ENCODE results near the gene IFRD2. TPM values are rescaled to one million over a fixed set of nuclear protein-coding genes. Genes with fewer than 3 reads are reported as not detected.
"Not testable (repeated sequence)": the region's sequence is repeated elsewhere in the genome, so short reads cannot be mapped to it uniquely, and the experiment has no call there.

Gene IFRD2
- total RNA-seq, 1 donor from 2014 or later: 233 TPM

DNA sequence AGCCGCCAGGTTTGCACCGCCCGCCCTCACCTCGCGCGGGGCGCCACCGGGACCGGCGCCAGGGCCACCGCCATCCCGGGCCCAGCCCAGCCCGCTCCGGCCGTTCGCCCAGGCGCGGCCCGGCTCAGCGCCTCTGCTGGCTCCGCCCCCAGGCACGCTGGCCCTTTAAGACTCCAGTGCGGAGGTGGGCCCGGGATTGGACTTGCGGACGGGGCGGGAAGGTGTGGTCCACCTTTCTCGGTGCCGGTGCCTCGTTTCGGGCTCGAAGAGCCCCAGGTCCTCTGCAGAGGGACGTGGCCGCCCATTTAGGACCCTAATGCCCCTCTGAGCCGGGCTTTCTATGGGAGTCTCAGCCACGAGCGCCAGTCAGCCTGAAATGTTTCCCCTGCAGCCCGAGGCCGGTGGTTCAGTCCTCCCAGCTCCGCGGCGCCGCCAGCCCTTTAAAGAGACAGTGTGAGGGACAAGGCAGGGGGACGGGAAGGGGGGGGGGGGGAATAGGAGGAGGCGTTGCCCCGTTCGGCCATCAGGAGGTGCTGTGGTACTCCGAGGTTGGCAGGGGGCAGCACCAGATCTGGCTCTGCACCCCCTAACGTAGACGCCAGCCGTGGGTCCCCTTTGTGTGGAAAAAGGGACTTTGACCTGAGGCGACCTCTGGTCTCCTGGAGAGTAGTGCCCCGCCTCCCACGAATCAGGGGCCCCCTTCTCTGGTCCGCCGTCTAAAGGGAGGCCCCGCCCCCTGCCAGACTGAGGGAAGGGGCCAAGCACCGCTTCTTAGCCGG is 29.3 kb upstream of the IFRD2 start:
- Mint-ChIP-seq H3K4me1 (peaks cover 27% of the 10 kb centered on the region), H3K27me3 (no peaks in the 10 kb centered on the region), H3K9me3 (no peaks in the 10 kb centered on the region), H3K27ac (peak overlapping the region; percentile 92), H3K4me3 (peak overlapping the region; percentile 88), H3K36me3 (ENCODE audit: low read depth) (peaks cover 21% of the 10 kb centered on the region)
- DNase-seq: peak; percentile 96
- intact Hi-C loops (cut with micrococcal nuclease): loop anchor here (1.0 to 10.0 kb wide), 4 partner anchors 16 to 1847 kb away; partner anchors contain the start of genes HYAL3 and NAA80

DNA sequence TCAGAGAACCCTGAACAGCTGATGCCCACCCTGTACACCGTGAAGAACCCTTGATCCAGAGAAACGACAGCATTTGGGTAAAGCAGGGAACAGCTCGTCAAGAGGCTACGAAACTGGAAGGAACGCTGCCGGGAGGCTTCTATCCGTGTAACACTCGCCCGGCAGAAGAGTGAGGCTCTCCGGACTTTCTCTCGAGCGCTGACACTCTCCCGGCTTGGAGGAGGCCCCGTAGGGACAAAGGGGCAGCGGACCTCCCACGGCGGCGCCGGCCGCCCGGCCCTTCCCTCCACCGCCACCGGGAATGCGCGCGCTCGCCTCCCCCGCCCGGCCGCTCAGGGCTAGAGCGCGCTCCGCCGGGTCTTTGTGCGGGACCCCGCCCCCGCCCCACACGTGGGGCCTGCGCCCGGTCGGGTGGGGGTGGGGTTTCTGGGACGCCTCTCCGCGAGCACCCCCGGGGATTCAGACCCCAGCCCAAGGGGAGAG is 28.7 kb upstream of the IFRD2 start:
- Mint-ChIP-seq H3K27me3 (no peaks in the 10 kb centered on the region), H3K4me1 (peaks cover 29% of the 10 kb centered on the region), H3K9me3 (no peaks in the 10 kb centered on the region), H3K36me3 (ENCODE audit: low read depth) (peaks cover 24% of the 10 kb centered on the region), H3K27ac (peak overlapping the region; percentile 86), H3K4me3 (peak overlapping the region; percentile 88)
- DNase-seq: peak; percentile 93
- intact Hi-C loops (cut with micrococcal nuclease): loop anchor here (1.0 to 10.0 kb wide), 4 partner anchors 16 to 1846 kb away; partner anchors contain the start of genes HYAL3 and NAA80

DNA sequence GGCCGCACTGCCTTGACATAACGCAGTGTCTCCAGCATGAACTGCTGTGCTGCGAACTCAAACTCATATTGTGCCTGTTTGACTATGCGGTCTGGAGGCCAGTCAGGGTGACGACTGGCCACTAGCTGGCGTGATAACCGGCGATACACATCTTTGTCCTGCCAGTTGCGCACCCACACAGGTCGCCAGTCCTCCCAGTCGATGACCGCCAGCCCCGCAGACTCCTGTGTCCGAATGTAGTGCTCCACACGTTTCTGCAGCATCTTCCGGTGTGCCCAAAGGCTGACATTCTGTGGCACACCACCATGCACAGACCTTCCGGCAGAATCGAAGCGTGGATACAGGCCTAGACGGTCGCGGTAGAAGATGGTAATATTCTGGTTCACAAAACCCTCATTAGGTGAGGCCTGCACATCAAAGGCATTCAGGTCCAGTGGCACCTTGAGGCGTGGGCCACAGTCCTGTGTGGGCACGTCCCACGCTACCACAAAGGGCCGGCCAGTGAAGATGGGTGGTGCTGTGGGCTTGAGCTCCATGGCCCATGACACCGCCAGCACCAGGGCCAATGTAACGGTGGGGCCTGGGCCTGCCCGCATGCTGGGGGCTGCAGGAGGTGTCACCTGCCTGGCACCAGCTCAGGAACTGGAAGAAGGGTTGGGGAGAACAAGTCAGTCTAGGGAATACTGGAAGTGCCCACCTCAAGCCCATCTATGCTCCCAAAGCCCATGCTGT is 27.8 kb upstream of the IFRD2 start:
- H3K4me1 Mint-ChIP-seq: peaks cover 32% of the 10 kb centered on the region
- peak overlapping the region; percentile 34 for H3K27ac Mint-ChIP-seq
- DNase-seq: no peak
- H3K9me3 Mint-ChIP-seq: no peaks in the 10 kb centered on the region
- intact Hi-C loops (cut with micrococcal nuclease): loop anchor here (2.0 to 10.0 kb wide), 2 partner anchors 93 to 1845 kb away; no protein-coding TSS in a partner anchor
- peaks cover 24% of the 10 kb centered on the region for H3K36me3 Mint-ChIP-seq (ENCODE audit: low read depth)
- peak overlapping the region; percentile 88 for H3K4me3 Mint-ChIP-seq
- no peaks in the 10 kb centered on the region for H3K27me3 Mint-ChIP-seq

DNA sequence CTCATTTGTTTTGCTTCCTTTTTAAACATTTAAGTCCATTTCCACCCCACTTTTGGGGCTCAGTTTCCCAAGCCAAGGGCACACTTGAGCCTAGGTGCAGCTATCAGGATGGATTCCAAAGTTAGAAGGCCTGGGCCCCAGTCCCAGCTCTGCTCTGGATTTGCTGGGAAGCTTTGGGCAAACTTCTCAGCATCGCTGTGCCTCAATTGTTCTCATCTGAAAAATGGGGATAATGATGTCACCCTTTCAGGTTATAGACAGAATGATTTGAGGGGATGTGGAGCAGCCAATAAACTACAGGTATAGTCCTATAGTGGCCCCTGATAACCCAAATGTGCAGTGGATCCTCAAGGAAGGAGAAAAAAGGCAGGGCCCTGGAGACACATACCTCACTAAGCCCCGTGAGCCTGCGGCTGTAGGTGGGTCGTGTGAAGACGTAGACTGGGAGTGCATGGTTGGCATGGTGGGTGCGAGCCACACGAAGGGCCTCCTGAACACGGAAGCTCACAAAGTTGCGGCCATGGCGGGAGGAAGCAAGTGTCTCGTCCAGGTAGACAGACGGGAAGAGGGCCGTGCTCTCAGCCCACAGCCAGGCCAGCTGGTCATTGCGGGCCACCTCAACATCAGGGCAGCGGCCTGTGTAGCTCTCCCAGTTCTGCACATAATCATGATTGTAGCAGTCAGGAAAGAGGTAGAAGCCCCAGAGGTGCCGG is 27.1 kb upstream of the IFRD2 start:
- Mint-ChIP-seq H3K4me3 (peak overlapping the region; percentile 4), H3K9me3 (no peaks in the 10 kb centered on the region), H3K27ac (no peak overlapping the region), H3K4me1 (peaks cover 30% of the 10 kb centered on the region), H3K27me3 (no peaks in the 10 kb centered on the region), H3K36me3 (ENCODE audit: low read depth) (peaks cover 20% of the 10 kb centered on the region)
- no peak for DNase-seq
- intact Hi-C loops (cut with micrococcal nuclease): no loop called here

DNA sequence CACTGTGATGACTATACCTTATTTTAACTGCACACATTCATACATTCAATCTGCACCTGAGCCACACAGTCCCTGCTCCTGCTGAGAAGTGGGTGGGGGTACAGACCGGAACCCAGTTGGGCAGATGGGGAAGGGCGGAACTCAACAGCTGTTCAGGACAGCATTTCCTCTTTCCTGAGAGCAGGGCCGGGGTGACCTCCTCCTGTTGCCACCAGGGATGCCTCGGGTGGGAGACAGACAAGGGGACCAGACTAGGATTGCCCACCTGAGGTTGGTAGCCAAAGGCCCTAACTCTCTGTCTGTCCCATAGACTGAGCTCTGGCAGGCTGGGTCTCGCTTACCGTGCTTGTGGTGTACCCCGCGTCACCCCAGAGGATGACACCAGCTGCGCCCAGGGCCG is 26.4 kb upstream of the IFRD2 start:
- DNase-seq: no peak
- H3K9me3 Mint-ChIP-seq: no peaks in the 10 kb centered on the region
- peaks cover 21% of the 10 kb centered on the region for H3K36me3 Mint-ChIP-seq (ENCODE audit: low read depth)
- peak overlapping the region; percentile 39 for H3K4me3 Mint-ChIP-seq
- H3K27ac Mint-ChIP-seq: peak overlapping the region; percentile 53
- H3K27me3 Mint-ChIP-seq: no peaks in the 10 kb centered on the region
- intact Hi-C loops (cut with micrococcal nuclease): no loop called here
- peaks cover 30% of the 10 kb centered on the region for H3K4me1 Mint-ChIP-seq

DNA sequence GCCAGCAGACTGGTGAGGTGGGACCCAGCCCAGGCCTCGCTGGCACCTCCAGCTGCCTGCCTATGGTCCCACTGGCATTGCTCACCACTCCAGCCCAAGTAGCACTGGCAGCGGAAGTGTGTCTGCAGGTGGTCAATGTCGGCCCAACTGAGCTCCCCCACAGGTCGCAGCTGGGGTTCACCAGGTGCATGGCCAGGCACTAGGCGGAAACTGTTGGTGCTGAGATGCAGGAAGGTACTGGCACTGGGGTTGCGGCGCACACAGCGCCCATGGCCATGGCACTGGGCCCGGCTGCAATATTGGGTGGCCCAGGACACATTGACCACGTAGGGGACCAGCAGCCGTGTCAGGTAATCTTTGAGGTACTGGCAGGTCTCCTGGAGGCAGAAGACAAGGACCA is 25.9 kb upstream of the IFRD2 start:
- Mint-ChIP-seq H3K27me3 (no peaks in the 10 kb centered on the region), H3K27ac (no peak overlapping the region), H3K9me3 (no peaks in the 10 kb centered on the region), H3K4me1 (peaks cover 30% of the 10 kb centered on the region), H3K36me3 (ENCODE audit: low read depth) (peaks cover 21% of the 10 kb centered on the region), H3K4me3 (no peak overlapping the region)
- no peak for DNase-seq
- intact Hi-C loops (cut with micrococcal nuclease): no loop called here

DNA sequence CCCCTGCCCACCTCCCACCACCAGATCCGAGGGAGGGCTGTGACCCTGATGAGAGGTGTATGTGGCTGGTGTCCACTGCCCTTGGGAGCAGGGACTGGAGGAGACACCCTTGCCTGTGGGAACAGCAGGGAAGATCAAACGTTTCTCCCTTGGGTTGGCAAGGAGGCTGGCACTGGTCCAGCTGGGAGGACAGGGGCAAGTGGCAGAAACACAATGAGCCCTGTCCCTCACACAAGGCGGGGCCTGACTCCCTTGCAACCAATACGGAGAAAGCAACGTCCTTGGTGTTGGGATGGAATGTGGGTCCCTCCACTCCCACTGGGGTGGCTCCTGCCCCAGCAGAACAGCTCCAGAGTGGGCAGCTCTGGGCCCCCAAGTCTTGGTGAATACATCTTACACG is 25.1 kb upstream of the IFRD2 start:
- Mint-ChIP-seq H3K9me3 (no peaks in the 10 kb centered on the region), H3K27ac (no peak overlapping the region)
- intact Hi-C loops (cut with micrococcal nuclease): no loop called here

DNA sequence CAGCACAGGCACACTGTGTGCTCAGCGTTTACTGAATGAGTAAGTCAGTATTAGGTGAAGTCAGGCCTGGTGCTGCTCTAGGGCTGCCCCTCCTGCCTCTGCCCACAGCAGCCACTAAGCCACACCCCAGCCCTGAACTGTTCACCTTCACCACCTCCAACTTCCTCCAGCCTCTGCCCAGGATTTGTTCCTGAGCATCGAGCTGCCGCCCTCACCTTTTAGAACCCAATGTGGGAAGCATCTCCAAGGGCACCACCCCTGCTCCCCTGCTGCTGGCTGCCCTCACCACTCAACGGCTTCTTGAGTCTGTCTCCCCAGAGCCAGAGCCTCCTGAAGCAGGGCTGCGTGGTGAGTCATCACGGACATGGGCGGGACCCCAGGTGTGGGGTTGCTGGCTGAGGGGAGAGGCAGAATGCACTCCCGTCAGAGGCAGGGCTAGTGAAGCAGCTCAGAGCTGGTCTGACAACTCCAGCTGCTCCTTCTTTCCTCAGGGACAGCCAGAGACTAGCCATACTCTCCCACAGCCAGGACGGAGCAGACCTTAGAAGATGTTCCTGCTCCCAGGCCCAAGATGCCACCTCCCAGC is 24.5 kb upstream of the IFRD2 start:
- intact Hi-C loops (cut with micrococcal nuclease): no loop called here
- peak; percentile 77 for DNase-seq
- Mint-ChIP-seq H3K9me3 (no peaks in the 10 kb centered on the region), H3K36me3 (ENCODE audit: low read depth) (peaks cover 21% of the 10 kb centered on the region), H3K27ac (peak overlapping the region; percentile 2), H3K4me3 (peak overlapping the region; percentile 36), H3K27me3 (no peaks in the 10 kb centered on the region), H3K4me1 (peaks cover 28% of the 10 kb centered on the region)

More for the DNA sequence above, 25.1 kb upstream of the IFRD2 start:
- Mint-ChIP-seq H3K4me1 (peaks cover 29% of the 10 kb centered on the region), H3K36me3 (ENCODE audit: low read depth) (peaks cover 21% of the 10 kb centered on the region), H3K4me3 (no peak overlapping the region), H3K27me3 (no peaks in the 10 kb centered on the region)
- no peak for DNase-seq

DNA sequence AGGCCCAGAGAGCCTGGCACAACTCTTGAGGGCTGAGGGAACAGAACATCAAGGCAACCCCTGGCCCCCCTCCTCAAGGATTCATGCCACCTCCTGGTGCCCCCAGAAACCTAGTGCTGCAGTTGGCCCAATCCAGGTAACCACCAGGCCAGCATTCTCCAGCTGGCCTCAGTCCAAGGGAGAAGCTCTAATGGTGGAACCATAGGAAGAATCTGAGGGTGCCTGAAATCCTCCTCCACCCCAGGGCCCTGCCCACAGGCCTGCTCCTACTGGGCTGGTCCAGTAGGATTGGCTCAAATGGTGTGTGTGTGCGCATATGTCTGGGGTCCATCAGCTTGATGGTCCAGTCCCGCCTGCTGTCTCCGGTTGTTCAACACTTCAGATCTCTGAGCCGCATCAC is 22.6 kb upstream of the IFRD2 start:
- Mint-ChIP-seq H3K27me3 (no peaks in the 10 kb centered on the region), H3K4me1 (peaks cover 20% of the 10 kb centered on the region), H3K9me3 (no peaks in the 10 kb centered on the region), H3K27ac (no peak overlapping the region), H3K36me3 (ENCODE audit: low read depth) (peaks cover 22% of the 10 kb centered on the region), H3K4me3 (no peak overlapping the region)
- intact Hi-C loops (cut with micrococcal nuclease): no loop called here
- no peak for DNase-seq

DNA sequence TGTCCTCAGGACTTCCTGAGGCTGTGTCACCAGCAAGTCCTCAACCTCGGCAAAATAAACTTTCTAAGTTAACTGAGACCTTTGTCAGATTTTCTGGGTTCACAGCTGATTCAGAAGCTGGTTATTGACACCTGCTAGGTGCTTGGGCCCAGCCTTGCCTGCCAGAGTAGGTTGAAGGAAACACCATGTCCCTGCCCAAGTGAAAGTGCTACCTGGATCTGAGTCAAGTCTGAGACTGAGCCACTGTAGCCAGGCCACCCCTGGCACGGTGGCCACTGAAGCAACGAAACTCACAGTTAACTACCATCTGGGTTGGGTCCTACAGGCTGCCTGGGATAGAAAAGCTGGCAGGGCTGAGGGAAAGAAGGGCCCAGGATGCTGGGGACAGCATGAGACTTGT is 22.1 kb upstream of the IFRD2 start:
- H3K27ac Mint-ChIP-seq: peak overlapping the region; percentile 72
- intact Hi-C loops (cut with micrococcal nuclease): no loop called here
- no peak for DNase-seq
- H3K36me3 Mint-ChIP-seq (ENCODE audit: low read depth): peaks cover 23% of the 10 kb centered on the region
- no peak overlapping the region for H3K4me3 Mint-ChIP-seq
- H3K27me3 Mint-ChIP-seq: no peaks in the 10 kb centered on the region
- H3K9me3 Mint-ChIP-seq: no peaks in the 10 kb centered on the region
- peaks cover 20% of the 10 kb centered on the region for H3K4me1 Mint-ChIP-seq

DNA sequence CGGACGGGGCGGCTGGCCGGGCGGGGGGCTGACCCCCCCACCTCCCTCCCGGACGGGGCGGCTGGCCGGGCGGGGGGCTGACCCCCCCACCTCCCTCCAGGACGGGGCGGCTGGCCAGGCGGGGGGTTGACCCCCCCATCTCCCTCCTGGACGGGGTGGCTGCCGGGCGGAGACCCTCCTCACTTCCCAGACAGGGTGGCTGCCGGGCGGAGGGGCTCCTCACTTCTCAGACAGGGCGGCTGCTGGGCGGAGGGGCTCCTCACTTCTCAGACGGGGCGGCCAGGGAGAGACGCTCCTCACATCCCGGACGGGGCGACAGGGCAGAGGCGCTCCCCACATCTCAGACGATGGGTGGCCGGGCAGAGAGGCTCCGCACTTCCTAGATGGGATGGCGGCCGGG is 19.8 kb upstream of the IFRD2 start:
- peaks cover 13% of the 10 kb centered on the region for H3K4me1 Mint-ChIP-seq
- H3K4me3 Mint-ChIP-seq; intact Hi-C loops (cut with micrococcal nuclease); H3K27me3 Mint-ChIP-seq; H3K9me3 Mint-ChIP-seq; H3K27ac Mint-ChIP-seq; DNase-seq: not testable (repeated sequence)
- peaks cover 13% of the 10 kb centered on the region for H3K36me3 Mint-ChIP-seq (ENCODE audit: low read depth)

DNA sequence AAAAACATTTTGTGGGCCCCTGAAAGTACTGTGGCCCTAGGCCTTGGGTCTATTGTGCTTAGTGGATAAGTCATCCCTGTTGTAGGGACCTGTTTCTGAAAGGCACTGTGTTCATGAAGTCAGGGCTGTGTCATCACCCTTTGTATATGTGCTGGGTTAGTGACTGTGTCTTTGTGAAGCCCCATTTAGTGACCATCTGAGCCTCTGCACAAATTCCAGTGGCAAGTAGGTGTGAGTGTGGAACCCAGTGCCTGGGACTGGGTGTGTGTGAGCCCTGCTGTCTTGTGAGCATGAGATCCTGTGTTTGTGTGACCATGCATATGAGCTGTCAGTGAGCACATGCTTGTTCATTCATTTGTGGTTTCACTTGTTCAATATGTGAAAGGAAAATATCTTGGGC is 12.4 kb upstream of the IFRD2 start:
- Mint-ChIP-seq H3K27me3 (no peaks in the 10 kb centered on the region), H3K4me3 (no peak overlapping the region), H3K27ac (no peak overlapping the region), H3K4me1 (peaks cover 14% of the 10 kb centered on the region), H3K9me3 (no peaks in the 10 kb centered on the region), H3K36me3 (ENCODE audit: low read depth) (no peaks in the 10 kb centered on the region)
- intact Hi-C loops (cut with micrococcal nuclease): no loop called here
- no peak for DNase-seq

DNA sequence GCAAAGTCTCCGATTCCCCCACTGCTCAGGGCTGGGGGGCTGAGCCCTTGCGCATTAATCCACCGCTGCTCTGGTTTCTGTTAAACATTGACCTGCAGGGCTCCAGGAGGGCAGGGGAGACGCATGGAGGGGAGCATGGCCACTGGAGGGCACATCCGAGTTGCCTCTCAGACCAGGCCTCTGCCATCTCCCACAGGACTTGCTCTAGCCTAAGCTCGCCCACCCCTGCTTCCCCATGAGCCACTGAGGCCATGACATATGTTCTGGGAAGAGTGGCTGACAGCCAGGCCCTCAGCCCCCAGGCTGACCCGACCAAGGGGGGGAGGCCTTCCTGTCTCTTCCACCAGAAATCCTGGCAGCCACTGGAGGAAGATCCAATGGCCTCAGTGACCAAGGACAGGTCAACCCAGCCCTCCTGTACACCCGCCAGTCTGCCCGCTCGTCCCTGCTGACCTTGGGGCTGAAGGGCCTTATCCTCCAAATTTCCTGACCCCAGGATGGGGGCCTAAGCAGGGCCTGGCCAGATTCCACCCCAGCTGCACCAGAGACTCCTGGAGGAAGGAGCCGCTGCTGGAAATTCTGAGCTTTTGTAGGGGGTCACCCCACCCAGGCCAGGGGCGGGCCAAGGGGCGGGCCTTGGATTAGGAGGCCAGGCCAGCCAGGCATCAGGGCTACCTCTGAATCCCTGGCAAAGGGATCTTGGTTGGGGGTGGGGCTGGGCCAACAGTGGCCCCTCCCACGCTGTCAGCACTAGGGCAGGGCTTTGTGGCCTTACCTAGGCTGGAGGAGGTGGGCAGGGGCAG is 11.0 kb upstream of the IFRD2 start, which contains the start of gene HYAL1:
Gene HYAL1 (minus strand): TSS at position 562 of the 803 bp plus-strand sequence. CDS start 618 bp downstream, outside the sequence.
- no peak within 1 kb of the TSS for H3K4me3 Mint-ChIP-seq
- H3K36me3 Mint-ChIP-seq (ENCODE audit: low read depth): no peaks in the 10 kb centered on the region
- H3K27ac Mint-ChIP-seq: no peak within 1 kb of the TSS
- peak; percentile 57 for DNase-seq
- no peaks in the 10 kb centered on the region for H3K9me3 Mint-ChIP-seq
- H3K27me3 Mint-ChIP-seq: no peaks in the 10 kb centered on the region
- H3K4me1 Mint-ChIP-seq: peaks cover 19% of the 10 kb centered on the region
- intact Hi-C loops (cut with micrococcal nuclease): no loop called here

Data from activated CD4-positive, alpha-beta T cell treated with anti-CD3 and anti-CD28 coated beads, Interleukin-2, amount 10 ng/mL, durations not matched to agents 24 days and 14 days (primary cell).